Measurements from ENCODE around the gene NMRK1.

Gene NMRK1

GRCh38 chr9:75017378-75017777 is 70.6 kb downstream of the NMRK1 start:
- peaks cover under 1 to 21% of the 10 kb centered on the region in 2 experiments; a peak in 2 of 3 replicates for H3K36me3 ChIP-seq (ENCODE audit: control insufficient read depth in 2 of 2, insufficient read depth in 1 of 2, low read length in 2 of 2)
- TF ChIP-seq OSR2 (tag by site-specific recombination; IDR thresholded peaks at IDR 0.05): no peak
- TF ChIP-seq ZNF221 (tag by site-specific recombination; IDR thresholded peaks at IDR 0.05; ENCODE audit: borderline replicate concordance): no peak
- TF ChIP-seq ZNF214 (tag by site-specific recombination; IDR thresholded peaks at IDR 0.05; ENCODE audit: borderline replicate concordance): no peak
- no peak for TF ChIP-seq ZNF670 (tag by site-specific recombination; IDR thresholded peaks at IDR 0.05; ENCODE audit: low read depth)
- no peak for TF ChIP-seq ZFHX2 (tag by site-specific recombination; conservative IDR thresholded peaks at IDR 0.05)
- no peak for TF ChIP-seq HOXD13 (CRISPR knock-in tag; IDR thresholded peaks at IDR 0.05; ENCODE audit: borderline replicate concordance)
- TF ChIP-seq ZNF600 (tag by site-specific recombination; IDR thresholded peaks at IDR 0.05): no peak
- no peak for TF ChIP-seq ZNF138 (tag by site-specific recombination; IDR thresholded peaks at IDR 0.05; ENCODE audit: borderline replicate concordance)
- no peak for TF ChIP-seq ZNF140 (tag by site-specific recombination; IDR thresholded peaks at IDR 0.05)
- TF ChIP-seq TCF7L2 (IDR thresholded peaks at IDR 0.05; ENCODE audit: borderline replicate concordance, low read depth, low read length): no peak
- no peak for TF ChIP-seq KLF16 (tag by site-specific recombination; IDR thresholded peaks at IDR 0.05)
- no peak for TF ChIP-seq ZNF23 (tag by site-specific recombination; IDR thresholded peaks at IDR 0.05; ENCODE audit: borderline replicate concordance)
- H3K4me3 ChIP-seq (ENCODE audit: low read depth, low read length): no peak overlapping the region
- POLR2A ChIA-PET: interaction anchor here (1.0 kb wide), 1 partner anchor 11 kb away, joined by 4 read pairs; the partner anchor contains the start of gene CARNMT1
- no peaks in the 10 kb centered on the region for H3K9me3 ChIP-seq (ENCODE audit: control insufficient read depth, insufficient read depth, low read depth, low read length)
- no peaks in the 10 kb centered on the region for H3K4me1 ChIP-seq (ENCODE audit: control insufficient read depth, insufficient read depth, low read length)
- CTCF ChIA-PET: interaction anchor here (0.5 to 1.3 kb wide), 3 partner anchors 17 to 221 kb away, joined by 3 to 5 read pairs (median 4); no protein-coding TSS in a partner anchor
- no peak overlapping the region for H3K27ac ChIP-seq (ENCODE audit: extremely low read depth, low read depth, low read length)

GRCh38 chr9:75013735-75014134 is 74.2 kb downstream of the NMRK1 start:
- Histone ChIP-seq H3K4me3 (ENCODE audit: low read depth, low read length) (no peak overlapping the region), H3K4me1 (ENCODE audit: control insufficient read depth, insufficient read depth, low read length) (no peaks in the 10 kb centered on the region), H3K9me3 (ENCODE audit: control insufficient read depth, insufficient read depth, low read depth, low read length) (no peaks in the 10 kb centered on the region), H3K36me3 (ENCODE audit: control insufficient read depth in 2 of 2, insufficient read depth in 1 of 2, low read length in 2 of 2) (peaks cover 4 to 39% of the 10 kb centered on the region in 2 experiments; a peak in 2 of 3 replicates), H3K27ac (ENCODE audit: extremely low read depth, low read depth, low read length) (no peak overlapping the region)
- ChIA-PET CTCF (interaction anchor here (0.7 to 1.3 kb wide), 3 partner anchors 10 to 301 kb away, joined by 3 to 5 read pairs (median 3); no protein-coding TSS in a partner anchor), POLR2A (interaction anchor here (4.7 kb wide), 1 partner anchor 13 kb away, joined by 23 read pairs; the partner anchor contains the start of gene CARNMT1)
- TF ChIP-seq ZNF114 (tag by site-specific recombination; IDR thresholded peaks at IDR 0.05): no peak
- TF ChIP-seq ZBTB21 (tag by site-specific recombination; IDR thresholded peaks at IDR 0.05): no peak
- TF ChIP-seq ZNF132 (tag by site-specific recombination; IDR thresholded peaks at IDR 0.05; ENCODE audit: borderline replicate concordance): no peak
- TF ChIP-seq ZNF211 (tag by site-specific recombination; IDR thresholded peaks at IDR 0.05; ENCODE audit: low read depth): no peak
- no peak for TF ChIP-seq OSR2 (tag by site-specific recombination; IDR thresholded peaks at IDR 0.05)
- TF ChIP-seq ZNF416 (tag by site-specific recombination; IDR thresholded peaks at IDR 0.05): no peak

Measured in HEK293 (cell line).